ENCODE measurements around the gene CCNB3.

Gene CCNB3

DNA sequence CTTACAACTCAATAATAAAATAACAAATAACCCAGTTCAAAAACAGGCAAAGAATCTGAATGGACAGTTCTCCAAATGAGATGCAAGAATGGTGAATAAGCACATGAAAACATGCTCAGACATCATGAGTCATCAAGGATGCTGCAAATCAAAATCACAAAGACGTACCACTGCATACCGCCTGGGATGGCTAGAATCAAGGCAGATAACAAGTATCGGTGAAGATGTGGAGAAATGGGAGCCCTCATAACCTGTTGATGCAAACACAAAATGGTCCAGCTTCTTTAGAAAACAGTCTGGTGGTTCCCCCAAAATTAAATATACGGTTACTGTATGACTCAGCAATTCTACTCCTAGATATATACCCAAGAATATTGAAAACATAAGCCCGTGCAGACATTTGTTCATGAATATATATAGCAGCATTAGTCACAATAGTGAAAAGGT lies 36.3 kb upstream of the CCNB3 start:
- in situ Hi-C loops (cut with HindIII; ENCODE audit: low sequenced_read_pairs): no loop called here
- TF ChIP-seq, protein P1, sequence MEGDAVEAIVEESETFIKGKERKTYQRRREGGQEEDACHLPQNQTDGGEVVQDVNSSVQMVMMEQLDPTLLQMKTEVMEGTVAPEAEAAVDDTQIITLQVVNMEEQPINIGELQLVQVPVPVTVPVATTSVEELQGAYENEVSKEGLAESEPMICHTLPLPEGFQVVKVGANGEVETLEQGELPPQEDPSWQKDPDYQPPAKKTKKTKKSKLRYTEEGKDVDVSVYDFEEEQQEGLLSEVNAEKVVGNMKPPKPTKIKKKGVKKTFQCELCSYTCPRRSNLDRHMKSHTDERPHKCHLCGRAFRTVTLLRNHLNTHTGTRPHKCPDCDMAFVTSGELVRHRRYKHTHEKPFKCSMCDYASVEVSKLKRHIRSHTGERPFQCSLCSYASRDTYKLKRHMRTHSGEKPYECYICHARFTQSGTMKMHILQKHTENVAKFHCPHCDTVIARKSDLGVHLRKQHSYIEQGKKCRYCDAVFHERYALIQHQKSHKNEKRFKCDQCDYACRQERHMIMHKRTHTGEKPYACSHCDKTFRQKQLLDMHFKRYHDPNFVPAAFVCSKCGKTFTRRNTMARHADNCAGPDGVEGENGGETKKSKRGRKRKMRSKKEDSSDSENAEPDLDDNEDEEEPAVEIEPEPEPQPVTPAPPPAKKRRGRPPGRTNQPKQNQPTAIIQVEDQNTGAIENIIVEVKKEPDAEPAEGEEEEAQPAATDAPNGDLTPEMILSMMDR (IDR thresholded peaks at IDR 0.05; ENCODE audit: low read depth, low read length): no peak
- DNase-seq (ENCODE audit: low read depth, low spot score): no peak
- no peak overlapping the region for H3K4me3 ChIP-seq (ENCODE audit: low read depth, low read length)

DNA sequence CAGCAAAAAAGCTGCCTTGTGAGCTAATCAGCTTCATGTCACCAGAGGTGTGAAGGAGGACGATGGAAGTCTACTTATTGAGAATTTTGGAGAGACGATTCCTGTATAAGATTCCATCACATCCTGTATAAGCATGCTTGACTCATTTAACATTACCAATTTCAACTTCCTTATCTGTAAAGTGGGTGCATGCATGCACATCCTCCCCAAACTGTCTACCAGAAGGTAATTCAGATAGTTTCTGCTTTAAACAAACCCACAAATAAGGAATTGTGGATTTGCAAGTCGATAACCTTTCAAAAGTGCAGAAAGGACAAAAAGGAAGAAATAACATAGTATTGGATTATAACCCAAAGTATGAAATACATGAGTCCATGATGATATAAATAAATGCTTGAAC lies 34.8 kb upstream of the CCNB3 start:
- in situ Hi-C loops (cut with HindIII; ENCODE audit: low sequenced_read_pairs): no loop called here
- DNase-seq (ENCODE audit: low read depth, low spot score): no peak
- TF ChIP-seq, protein P1 (IDR thresholded peaks at IDR 0.05; ENCODE audit: low read depth, low read length): no peak
- H3K4me3 ChIP-seq (ENCODE audit: low read depth, low read length): no peak overlapping the region

DNA sequence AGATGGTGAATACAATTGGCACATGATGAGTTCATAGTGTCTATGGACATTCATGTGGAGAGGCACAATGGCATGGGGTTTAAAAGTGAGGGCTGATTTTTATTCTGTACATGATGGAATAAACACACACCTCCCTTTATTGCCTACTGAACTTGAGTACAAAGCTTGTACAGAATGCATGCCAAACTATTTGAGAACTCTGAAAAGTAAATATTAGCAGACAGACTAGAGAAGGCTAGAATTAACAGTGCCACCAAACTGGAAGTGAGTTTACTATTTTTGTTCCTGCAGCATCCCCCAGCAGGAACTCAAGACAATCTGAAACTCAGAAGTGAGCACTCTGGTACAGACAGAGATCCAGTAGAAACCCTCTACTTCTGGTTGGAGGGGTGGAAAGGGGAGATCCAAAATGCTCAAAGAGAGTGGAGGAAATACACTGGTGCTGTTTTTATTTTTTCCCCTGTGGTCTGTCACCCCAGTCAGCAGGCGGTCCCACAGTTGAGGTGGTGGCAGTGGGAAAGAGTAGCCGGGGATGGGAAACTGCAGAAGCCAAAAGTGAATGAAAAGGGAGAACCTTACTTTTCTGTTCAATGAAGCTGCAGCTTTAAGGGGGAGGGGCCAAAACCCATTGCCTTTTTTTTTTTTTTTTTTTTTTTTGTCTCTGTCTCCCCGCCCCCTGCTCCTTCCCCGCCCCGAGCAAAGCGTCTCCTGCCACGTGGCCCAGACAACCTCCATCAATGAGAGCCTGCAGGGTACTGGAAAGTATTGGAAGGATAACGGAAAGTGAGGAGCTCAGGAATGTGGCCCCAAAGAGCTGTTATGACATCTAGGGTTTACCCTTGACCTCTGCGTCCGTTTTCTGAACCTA lies 24.3 kb upstream of the CCNB3 start:
- in situ Hi-C loops (cut with HindIII; ENCODE audit: low sequenced_read_pairs): no loop called here
- TF ChIP-seq, protein P1 (IDR thresholded peaks at IDR 0.05; ENCODE audit: low read depth, low read length): no peak
- no peak overlapping the region for H3K4me3 ChIP-seq (ENCODE audit: low read depth, low read length)
- DNase-seq (ENCODE audit: low read depth, low spot score): no peak

DNA sequence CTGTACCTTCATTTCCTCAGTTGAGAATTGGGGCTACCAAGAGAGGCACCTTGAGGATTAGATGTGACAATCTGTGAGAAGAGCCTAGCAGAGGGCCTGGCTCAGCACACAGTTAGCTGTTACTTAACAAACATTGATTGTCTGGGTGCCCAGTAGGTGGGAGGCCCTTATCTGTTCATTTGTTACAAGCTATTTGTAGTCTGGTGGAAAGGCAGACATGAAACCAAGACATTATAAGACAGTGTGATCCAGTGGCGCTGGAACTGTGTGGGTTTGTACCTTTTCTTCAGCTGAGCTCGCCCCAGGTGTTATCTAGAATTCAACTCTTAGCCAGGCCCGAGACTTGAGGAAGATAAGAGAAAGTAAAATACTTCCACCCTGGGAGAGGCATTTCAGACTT lies 20.7 kb upstream of the CCNB3 start:
- no peak for DNase-seq (ENCODE audit: low read depth, low spot score)
- TF ChIP-seq, protein P1 (IDR thresholded peaks at IDR 0.05; ENCODE audit: low read depth, low read length): no peak
- in situ Hi-C loops (cut with HindIII; ENCODE audit: low sequenced_read_pairs): no loop called here

DNA sequence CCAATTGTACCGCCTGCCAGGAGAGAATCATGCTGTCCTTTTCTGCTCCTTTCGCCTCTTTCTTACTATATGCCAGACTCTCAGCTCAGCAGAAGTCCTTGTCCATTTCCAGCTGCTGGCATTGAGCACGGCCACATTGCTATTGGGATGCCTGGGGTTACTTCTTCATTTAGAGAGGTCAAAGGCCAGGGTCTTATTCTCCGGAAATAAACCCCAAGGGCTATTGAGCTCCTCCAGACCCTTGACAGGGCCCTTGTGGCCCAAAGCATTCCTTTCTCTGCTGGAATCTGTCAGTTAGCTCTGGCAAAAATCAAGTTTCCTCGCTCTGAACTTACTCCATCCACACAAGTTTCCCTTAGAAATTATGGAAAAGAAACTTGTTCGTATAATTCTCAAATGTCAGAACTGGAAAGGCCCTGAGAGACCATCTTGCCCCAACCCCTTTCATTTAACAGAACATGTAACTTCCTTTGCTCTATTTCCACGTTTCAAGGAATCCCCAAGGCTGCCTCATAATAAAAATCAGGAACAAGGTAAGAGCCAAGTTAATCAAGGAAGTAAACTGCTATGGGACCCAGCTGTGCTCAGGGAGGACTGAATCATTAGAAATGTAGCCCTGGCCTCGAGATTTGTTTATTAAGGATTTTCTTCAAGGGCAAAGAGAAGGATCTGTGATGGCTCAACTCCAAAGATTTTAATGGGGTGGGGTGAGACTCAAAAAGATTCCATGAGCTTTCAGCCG lies 15.5 kb upstream of the CCNB3 start:
- DNase-seq (ENCODE audit: low read depth, low spot score): no peak
- no peak overlapping the region for H3K4me3 ChIP-seq (ENCODE audit: low read depth, low read length)
- in situ Hi-C loops (cut with HindIII; ENCODE audit: low sequenced_read_pairs): no loop called here
- TF ChIP-seq, protein P1 (IDR thresholded peaks at IDR 0.05; ENCODE audit: low read depth, low read length): no peak

More for the DNA sequence above, 20.7 kb upstream of the CCNB3 start:
- H3K4me3 ChIP-seq (ENCODE audit: low read depth, low read length): no peak overlapping the region

DNA sequence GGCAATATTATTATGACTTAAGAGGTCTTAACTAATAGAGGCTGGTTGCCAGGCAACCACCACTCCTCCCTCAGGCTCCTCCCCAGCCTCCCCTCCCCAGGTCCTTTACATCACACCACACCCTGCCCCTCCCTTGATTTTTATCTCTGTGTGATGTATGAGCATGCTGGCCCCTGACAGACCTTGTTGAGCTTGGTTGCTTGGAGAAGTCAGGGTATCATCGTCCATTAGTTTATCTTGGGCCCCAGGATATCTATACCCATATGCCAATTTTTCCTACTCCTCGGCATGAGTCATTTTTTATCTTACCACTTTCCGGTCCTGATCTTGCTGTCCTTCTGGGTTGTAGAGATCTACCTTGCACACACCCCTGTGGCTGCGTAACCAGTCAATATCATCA lies 6.2 kb upstream of the CCNB3 start:
- in situ Hi-C loops (cut with HindIII; ENCODE audit: low sequenced_read_pairs): no loop called here
- no peak overlapping the region for H3K4me3 ChIP-seq (ENCODE audit: low read depth, low read length)
- TF ChIP-seq, protein P1 (IDR thresholded peaks at IDR 0.05; ENCODE audit: low read depth, low read length): no peak
- DNase-seq (ENCODE audit: low read depth, low spot score): no peak

Measured in astrocyte of the spinal cord (primary cell).